Caco-2 (cell line): ENCODE results near the gene MARVELD1. TPM values are rescaled to one million over a fixed set of nuclear protein-coding genes. Genes with fewer than 3 reads are reported as not detected.

Source experiments
- BruUV-seq: library from RNA; stranded (reverse); fragments of 400-500 nt; replicated peaks from 2 replicates; lab custom pipeline; 2021; lab: Mats Ljungman, UMichigan
- CTCF ChIA-PET: fragments of 300-600 bp; sonication (Branson Sonifier 250); formaldehyde crosslinking; loops from one replicate; lab custom pipeline; 2022; ENCODE audit warnings: antibody characterized with exemption; lab: Charles Lee
- POLR2A ChIA-PET: fragments of 300-600 bp; sonication (Branson Sonifier 250); formaldehyde crosslinking; loops from one replicate; lab custom pipeline; 2022; ENCODE audit warnings: antibody characterized with exemption; lab: Charles Lee
- DNase-seq, 2 experiments: peaks; one replicate each; pipeline versions ENCODE4 v3.0.0 to v3.0.0-alpha.2; 2020 to 2022
- H3K27me3 ChIP-seq: replicated peaks from 2 replicates; pipeline ENCODE4 v1.6.0; 2011; ENCODE audit warnings: low read length; ENCODE audit not compliant: control insufficient read depth, insufficient read depth
- H3K36me3 ChIP-seq: 2 replicates; pipeline ENCODE4 v1.5.1; 2011; ENCODE audit warnings: low read length; ENCODE audit not compliant: control insufficient read depth, insufficient read depth
- H3K4me1 ChIP-seq: fragments of 250-450 bp; sonication (Bioruptor Pico); 2 replicates; pipeline ENCODE4 v1.5.1; 2020; ENCODE audit warnings: mild to moderate bottlenecking
- H3K4me3 ChIP-seq: 2 replicates; pipeline ENCODE4 v1.5.1; 2011; ENCODE audit warnings: low read depth, mild to moderate bottlenecking, control low read depth, low read length
- H3K9me3 ChIP-seq: fragments of 250-450 bp; sonication (Bioruptor Pico); 2 replicates; pipeline ENCODE4 v1.5.1; 2020; ENCODE audit warnings: mild to moderate bottlenecking, moderate library complexity
- H3K27ac Mint-ChIP-seq: one replicate; pipeline ENCODE4 v1.8.0; 2022; ENCODE audit warnings: mixed read lengths; ENCODE audit not compliant: unreplicated experiment
- H3K27me3 Mint-ChIP-seq: one replicate; pipeline ENCODE4 v1.8.0; 2022; ENCODE audit warnings: mixed read lengths; ENCODE audit not compliant: insufficient read depth, unreplicated experiment
- H3K36me3 Mint-ChIP-seq: one replicate; pipeline ENCODE4 v1.8.0; 2022; ENCODE audit warnings: mild to moderate bottlenecking, mixed read lengths; ENCODE audit not compliant: insufficient read depth, unreplicated experiment
- H3K4me1 Mint-ChIP-seq: one replicate; pipeline ENCODE4 v1.8.0; 2022; ENCODE audit warnings: low read depth, mixed read lengths; ENCODE audit not compliant: unreplicated experiment
- H3K4me3 Mint-ChIP-seq: one replicate; pipeline ENCODE4 v1.8.0; 2022; ENCODE audit warnings: mild to moderate bottlenecking, moderate library complexity, mixed read lengths; ENCODE audit not compliant: unreplicated experiment
- H3K9me3 Mint-ChIP-seq: one replicate; pipeline ENCODE4 v1.8.0; 2022; ENCODE audit warnings: mixed read lengths; ENCODE audit not compliant: unreplicated experiment
- intact Hi-C: fragments of 100-400 bp; cut with micrococcal nuclease; formaldehyde crosslinking; loops from one replicate; pipeline ENCODE4 v1.10.0; 2022; ENCODE audit not compliant: unreplicated experiment
- total RNA-seq: library from RNA; stranded (reverse); gene quantifications from 2 replicates; pipeline ENCODE4 v1.2.3, GENCODE V29; 2022
- TF ChIP-seq, protein P1 (sequence below), 2 experiments: fragments of 200-600 bp in 1 of 2; IDR thresholded peaks; 1 replicate in 1 of 2; 2 replicates in 1 of 2; pipeline versions ENCODE4 v1.5.1 to v1.8.0; 2011 to 2022; ENCODE audit warnings: antibody characterized with exemption in 1 of 2, control low read depth in 1 of 2, inconsistent platforms in 1 of 2, low read depth in 1 of 2, low read length in 1 of 2, mild to moderate bottlenecking in 1 of 2, moderate library complexity in 1 of 2; ENCODE audit not compliant: insufficient read depth in 1 of 2, severe bottlenecking in 1 of 2, unreplicated experiment in 1 of 2

MARVELD1 gene
- total RNA-seq, 1 experiment from 2014 or later: 19.6 TPM

GRCh38 chr10:97718659-97719142 lies 5.2 kb downstream of the MARVELD1 start:
- H3K36me3 Mint-ChIP-seq: peaks cover 17% of the 10 kb centered on the region
- H3K4me1 Mint-ChIP-seq: peaks cover 11% of the 10 kb centered on the region
- ChIA-PET CTCF (interaction anchor here (0.8 to 2.6 kb wide), 2 partner anchors 9 to 12 kb away, joined by 3 to 8 read pairs; no protein-coding TSS in a partner anchor), POLR2A (no interaction called here)
- intact Hi-C loops: loop anchor here (5.0 kb wide), 1 partner anchor 36 kb away; no protein-coding TSS in a partner anchor
- Histone ChIP-seq H3K4me1 (peaks cover 13% of the 10 kb centered on the region; the same call in 1 of the 2 replicates), H3K27me3 (no peaks in the 10 kb centered on the region), H3K4me3 (no peak overlapping the region), H3K36me3 (no peaks in the 10 kb centered on the region), H3K9me3 (no peaks in the 10 kb centered on the region)
- no peaks in the 10 kb centered on the region for H3K27me3 Mint-ChIP-seq
- no peaks in the 10 kb centered on the region for H3K9me3 Mint-ChIP-seq
- no peak overlapping the region for H3K4me3 Mint-ChIP-seq
- TF ChIP-seq, protein P1, sequence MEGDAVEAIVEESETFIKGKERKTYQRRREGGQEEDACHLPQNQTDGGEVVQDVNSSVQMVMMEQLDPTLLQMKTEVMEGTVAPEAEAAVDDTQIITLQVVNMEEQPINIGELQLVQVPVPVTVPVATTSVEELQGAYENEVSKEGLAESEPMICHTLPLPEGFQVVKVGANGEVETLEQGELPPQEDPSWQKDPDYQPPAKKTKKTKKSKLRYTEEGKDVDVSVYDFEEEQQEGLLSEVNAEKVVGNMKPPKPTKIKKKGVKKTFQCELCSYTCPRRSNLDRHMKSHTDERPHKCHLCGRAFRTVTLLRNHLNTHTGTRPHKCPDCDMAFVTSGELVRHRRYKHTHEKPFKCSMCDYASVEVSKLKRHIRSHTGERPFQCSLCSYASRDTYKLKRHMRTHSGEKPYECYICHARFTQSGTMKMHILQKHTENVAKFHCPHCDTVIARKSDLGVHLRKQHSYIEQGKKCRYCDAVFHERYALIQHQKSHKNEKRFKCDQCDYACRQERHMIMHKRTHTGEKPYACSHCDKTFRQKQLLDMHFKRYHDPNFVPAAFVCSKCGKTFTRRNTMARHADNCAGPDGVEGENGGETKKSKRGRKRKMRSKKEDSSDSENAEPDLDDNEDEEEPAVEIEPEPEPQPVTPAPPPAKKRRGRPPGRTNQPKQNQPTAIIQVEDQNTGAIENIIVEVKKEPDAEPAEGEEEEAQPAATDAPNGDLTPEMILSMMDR (IDR thresholded peaks at IDR 0.05; ENCODE audit: insufficient read depth in 1 of 2, low read depth in 1 of 2, low read length in 1 of 2, severe bottlenecking in 1 of 2, unreplicated experiment in 1 of 2): no peak
- peak; percentile 50 to 77 for DNase-seq
- no peak overlapping the region for H3K27ac Mint-ChIP-seq
- no TSS peak for BruUV-seq

DNA sequence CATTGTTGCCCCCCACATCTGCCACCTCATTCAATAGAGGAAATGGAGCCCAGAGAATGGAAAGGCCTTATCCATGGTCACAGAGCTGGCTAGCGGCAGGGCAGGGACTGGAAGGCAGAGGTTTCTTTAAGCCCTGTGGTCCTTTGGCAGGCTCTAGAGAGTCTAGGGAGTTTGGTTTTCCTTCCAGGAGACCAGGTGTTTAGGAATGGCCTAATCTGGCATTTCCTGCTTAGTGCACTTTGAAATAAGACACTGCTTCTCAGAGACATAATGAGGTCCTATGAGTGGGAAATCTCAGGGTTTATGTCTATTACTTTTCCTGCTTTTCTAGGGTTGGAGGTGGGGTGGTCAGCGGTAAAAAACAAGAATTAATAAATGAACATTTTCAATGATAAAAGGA lies 6.1 kb downstream of the MARVELD1 start:
- Mint-ChIP-seq H3K27ac (no peak overlapping the region), H3K9me3 (no peaks in the 10 kb centered on the region), H3K27me3 (no peaks in the 10 kb centered on the region), H3K4me1 (peaks cover 17% of the 10 kb centered on the region), H3K36me3 (peaks cover 9% of the 10 kb centered on the region), H3K4me3 (no peak overlapping the region)
- no peak overlapping the region for H3K4me3 ChIP-seq
- no peaks in the 10 kb centered on the region for H3K27me3 ChIP-seq
- no peaks in the 10 kb centered on the region for H3K9me3 ChIP-seq
- BruUV-seq: no TSS peak
- intact Hi-C loops: loop anchor here (5.0 kb wide), 1 partner anchor 37 kb away; no protein-coding TSS in a partner anchor
- ChIA-PET CTCF (interaction anchor here (0.8 to 2.6 kb wide), 2 partner anchors 10 to 11 kb away, joined by 3 to 8 read pairs; no protein-coding TSS in a partner anchor), POLR2A (no interaction called here)
- DNase-seq: no peak
- no peaks in the 10 kb centered on the region for H3K36me3 ChIP-seq
- TF ChIP-seq, protein P1 (IDR thresholded peaks at IDR 0.05; ENCODE audit: insufficient read depth in 1 of 2, low read depth in 1 of 2, low read length in 1 of 2, severe bottlenecking in 1 of 2, unreplicated experiment in 1 of 2): no peak
- H3K4me1 ChIP-seq: peaks cover 13% of the 10 kb centered on the region; the same call in 1 of the 2 replicates

- TF ChIP-seq, protein P1 (IDR thresholded peaks at IDR 0.05; ENCODE audit: insufficient read depth in 1 of 2, low read depth in 1 of 2, low read length in 1 of 2, severe bottlenecking in 1 of 2, unreplicated experiment in 1 of 2): no peak
- DNase-seq: no peak
- Mint-ChIP-seq H3K27ac (no peak overlapping the region), H3K36me3 (peaks cover 4% of the 10 kb centered on the region), H3K9me3 (no peaks in the 10 kb centered on the region), H3K4me1 (peaks cover 21% of the 10 kb centered on the region), H3K27me3 (no peaks in the 10 kb centered on the region), H3K4me3 (no peak overlapping the region)
- H3K36me3 ChIP-seq: no peaks in the 10 kb centered on the region
- no TSS peak for BruUV-seq
- intact Hi-C loops: no loop called here
- H3K9me3 ChIP-seq: no peaks in the 10 kb centered on the region
- CTCF ChIA-PET: interaction anchor here (1.1 kb wide), 1 partner anchor 20 kb away, joined by 4 read pairs; no protein-coding TSS in a partner anchor
- H3K4me1 ChIP-seq: 0 out of 2 replicates have a peak, but pooled peaks cover 5% of the 10 kb centered on the region
- no peaks in the 10 kb centered on the region for H3K27me3 ChIP-seq
- H3K4me3 ChIP-seq: no peak overlapping the region
- POLR2A ChIA-PET: interaction anchor here (0.6 kb wide), 1 partner anchor 146 kb away, joined by 3 read pairs; no protein-coding TSS in a partner anchor
Observed at GRCh38 chr10:97721871-97722780, 8.6 kb downstream of the MARVELD1 start.
